GM12865 (cell line): ENCODE measurements around the gene KDM3B.
A peak's percentile ranks its signal among the peaks of the same experiment; 100 is the strongest.

Experiments
- DNase-seq: peaks from one replicate; pipeline ENCODE4 v3.0.0; 2010; ENCODE audit warnings: low read depth
- H3K4me3 ChIP-seq: 2 replicates; pipeline ENCODE4 v1.5.1; 2011; ENCODE audit warnings: mild to moderate bottlenecking, low read depth, low read length, control low read depth
- TF ChIP-seq, protein P1 (sequence below): IDR thresholded peaks from 2 replicates; pipeline ENCODE4 v1.5.1; 2011; ENCODE audit warnings: low read length, control low read depth, low read depth, inconsistent platforms; ENCODE audit not compliant: insufficient read depth; ENCODE audit errors: missing control alignments

KDM3B gene

DNA sequence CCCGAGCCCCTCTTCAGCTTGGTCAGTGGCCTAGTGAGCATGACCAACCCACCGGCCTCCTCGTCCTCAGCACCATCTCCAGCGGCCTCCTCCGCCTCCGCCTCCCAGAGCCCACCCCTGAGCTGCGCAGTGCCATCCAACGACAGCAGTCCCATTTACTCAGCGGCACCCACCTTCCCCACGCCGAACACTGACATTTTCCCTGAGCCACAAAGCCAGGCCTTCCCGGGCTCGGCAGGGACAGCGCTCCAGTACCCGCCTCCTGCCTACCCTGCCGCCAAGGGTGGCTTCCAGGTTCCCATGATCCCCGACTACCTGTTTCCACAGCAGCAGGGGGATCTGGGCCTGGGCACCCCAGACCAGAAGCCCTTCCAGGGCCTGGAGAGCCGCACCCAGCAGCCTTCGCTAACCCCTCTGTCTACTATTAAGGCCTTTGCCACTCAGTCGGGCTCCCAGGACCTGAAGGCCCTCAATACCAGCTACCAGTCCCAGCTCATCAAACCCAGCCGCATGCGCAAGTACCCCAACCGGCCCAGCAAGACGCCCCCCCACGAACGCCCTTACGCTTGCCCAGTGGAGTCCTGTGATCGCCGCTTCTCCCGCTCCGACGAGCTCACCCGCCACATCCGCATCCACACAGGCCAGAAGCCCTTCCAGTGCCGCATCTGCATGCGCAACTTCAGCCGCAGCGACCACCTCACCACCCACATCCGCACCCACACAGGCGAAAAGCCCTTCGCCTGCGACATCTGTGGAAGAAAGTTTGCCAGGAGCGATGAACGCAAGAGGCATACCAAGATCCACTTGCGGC lies 114.6 kb downstream of the KDM3B start:
- TF ChIP-seq, protein P1, sequence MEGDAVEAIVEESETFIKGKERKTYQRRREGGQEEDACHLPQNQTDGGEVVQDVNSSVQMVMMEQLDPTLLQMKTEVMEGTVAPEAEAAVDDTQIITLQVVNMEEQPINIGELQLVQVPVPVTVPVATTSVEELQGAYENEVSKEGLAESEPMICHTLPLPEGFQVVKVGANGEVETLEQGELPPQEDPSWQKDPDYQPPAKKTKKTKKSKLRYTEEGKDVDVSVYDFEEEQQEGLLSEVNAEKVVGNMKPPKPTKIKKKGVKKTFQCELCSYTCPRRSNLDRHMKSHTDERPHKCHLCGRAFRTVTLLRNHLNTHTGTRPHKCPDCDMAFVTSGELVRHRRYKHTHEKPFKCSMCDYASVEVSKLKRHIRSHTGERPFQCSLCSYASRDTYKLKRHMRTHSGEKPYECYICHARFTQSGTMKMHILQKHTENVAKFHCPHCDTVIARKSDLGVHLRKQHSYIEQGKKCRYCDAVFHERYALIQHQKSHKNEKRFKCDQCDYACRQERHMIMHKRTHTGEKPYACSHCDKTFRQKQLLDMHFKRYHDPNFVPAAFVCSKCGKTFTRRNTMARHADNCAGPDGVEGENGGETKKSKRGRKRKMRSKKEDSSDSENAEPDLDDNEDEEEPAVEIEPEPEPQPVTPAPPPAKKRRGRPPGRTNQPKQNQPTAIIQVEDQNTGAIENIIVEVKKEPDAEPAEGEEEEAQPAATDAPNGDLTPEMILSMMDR: no peak
- no peak overlapping the region for H3K4me3 ChIP-seq
- peak; percentile 9 for DNase-seq

DNA sequence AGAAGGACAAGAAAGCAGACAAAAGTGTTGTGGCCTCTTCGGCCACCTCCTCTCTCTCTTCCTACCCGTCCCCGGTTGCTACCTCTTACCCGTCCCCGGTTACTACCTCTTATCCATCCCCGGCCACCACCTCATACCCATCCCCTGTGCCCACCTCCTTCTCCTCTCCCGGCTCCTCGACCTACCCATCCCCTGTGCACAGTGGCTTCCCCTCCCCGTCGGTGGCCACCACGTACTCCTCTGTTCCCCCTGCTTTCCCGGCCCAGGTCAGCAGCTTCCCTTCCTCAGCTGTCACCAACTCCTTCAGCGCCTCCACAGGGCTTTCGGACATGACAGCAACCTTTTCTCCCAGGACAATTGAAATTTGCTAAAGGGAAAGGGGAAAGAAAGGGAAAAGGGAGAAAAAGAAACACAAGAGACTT lies 115.2 kb downstream of the KDM3B start:
- DNase-seq: no peak
- TF ChIP-seq, protein P1: no peak
- no peak overlapping the region for H3K4me3 ChIP-seq

DNA sequence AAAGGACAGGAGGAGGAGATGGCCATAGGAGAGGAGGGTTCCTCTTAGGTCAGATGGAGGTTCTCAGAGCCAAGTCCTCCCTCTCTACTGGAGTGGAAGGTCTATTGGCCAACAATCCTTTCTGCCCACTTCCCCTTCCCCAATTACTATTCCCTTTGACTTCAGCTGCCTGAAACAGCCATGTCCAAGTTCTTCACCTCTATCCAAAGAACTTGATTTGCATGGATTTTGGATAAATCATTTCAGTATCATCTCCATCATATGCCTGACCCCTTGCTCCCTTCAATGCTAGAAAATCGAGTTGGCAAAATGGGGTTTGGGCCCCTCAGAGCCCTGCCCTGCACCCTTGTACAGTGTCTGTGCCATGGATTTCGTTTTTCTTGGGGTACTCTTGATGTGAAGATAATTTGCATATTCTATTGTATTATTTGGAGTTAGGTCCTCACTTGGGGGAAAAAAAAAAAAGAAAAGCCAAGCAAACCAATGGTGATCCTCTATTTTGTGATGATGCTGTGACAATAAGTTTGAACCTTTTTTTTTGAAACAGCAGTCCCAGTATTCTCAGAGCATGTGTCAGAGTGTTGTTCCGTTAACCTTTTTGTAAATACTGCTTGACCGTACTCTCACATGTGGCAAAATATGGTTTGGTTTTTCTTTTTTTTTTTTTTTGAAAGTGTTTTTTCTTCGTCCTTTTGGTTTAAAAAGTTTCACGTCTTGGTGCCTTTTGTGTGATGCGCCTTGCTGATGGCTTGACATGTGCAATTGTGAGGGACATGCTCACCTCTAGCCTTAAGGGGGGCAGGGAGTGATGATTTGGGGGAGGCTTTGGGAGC lies 115.9 kb downstream of the KDM3B start:
- DNase-seq: no peak

DNA sequence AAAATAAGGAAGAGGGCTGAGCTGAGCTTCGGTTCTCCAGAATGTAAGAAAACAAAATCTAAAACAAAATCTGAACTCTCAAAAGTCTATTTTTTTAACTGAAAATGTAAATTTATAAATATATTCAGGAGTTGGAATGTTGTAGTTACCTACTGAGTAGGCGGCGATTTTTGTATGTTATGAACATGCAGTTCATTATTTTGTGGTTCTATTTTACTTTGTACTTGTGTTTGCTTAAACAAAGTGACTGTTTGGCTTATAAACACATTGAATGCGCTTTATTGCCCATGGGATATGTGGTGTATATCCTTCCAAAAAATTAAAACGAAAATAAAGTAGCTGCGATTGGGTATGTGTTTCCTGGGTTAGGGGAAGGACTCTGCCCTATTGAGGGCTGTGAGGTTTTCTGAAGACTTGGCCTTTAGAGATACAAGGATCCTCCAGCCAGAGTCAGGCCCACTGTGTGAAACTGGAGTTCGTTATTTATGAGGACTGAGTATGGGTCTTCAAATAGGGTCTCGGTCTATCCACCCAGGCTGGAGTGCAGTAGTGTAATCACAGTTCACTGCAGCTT lies 116.6 kb downstream of the KDM3B start:
- DNase-seq: no peak
- TF ChIP-seq, protein P1: no peak
- no peak overlapping the region for H3K4me3 ChIP-seq

More for the DNA sequence above, 115.9 kb downstream of the KDM3B start:
- no peak overlapping the region for H3K4me3 ChIP-seq
- TF ChIP-seq, protein P1: no peak

DNA sequence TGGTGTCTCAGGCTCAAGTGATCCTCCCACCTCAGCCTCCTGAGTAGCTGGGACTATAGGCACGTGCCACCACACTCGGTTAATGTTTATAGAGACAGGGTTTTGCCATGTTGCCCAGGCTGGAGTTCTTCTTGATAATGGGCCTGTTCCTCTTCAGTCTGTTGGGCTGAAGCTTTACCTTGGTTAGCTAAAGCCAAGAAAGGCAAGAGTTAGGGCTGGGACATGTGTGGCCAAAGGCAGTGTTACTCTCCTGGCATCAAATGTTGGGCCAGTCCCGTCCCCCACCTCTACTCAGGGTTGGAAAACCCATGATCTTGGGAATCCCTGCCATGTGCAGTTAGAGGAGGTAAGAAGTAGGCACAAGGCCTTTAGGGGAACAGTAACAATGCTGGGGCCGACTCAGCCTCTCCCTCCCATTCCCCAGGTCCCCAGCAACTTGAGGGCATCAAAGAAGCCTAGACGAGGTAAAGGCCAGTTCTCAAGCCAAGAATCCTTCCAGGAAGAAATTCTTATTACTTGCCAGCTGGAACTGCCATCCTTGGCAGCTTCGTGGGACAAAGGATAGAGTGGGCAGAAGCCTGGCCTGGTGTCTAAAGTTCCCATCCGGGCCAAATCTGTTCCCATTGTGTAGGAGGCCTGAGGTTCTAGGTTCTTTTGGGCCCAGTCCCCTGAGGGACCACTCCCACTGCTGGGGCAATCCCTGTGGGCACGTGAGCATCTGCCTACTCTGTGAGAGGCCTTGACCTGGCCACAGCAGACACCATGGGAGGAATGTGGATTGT lies 117.2 kb downstream of the KDM3B start:
- H3K4me3 ChIP-seq: no peak overlapping the region
- TF ChIP-seq, protein P1: no peak
- no peak for DNase-seq

DNA sequence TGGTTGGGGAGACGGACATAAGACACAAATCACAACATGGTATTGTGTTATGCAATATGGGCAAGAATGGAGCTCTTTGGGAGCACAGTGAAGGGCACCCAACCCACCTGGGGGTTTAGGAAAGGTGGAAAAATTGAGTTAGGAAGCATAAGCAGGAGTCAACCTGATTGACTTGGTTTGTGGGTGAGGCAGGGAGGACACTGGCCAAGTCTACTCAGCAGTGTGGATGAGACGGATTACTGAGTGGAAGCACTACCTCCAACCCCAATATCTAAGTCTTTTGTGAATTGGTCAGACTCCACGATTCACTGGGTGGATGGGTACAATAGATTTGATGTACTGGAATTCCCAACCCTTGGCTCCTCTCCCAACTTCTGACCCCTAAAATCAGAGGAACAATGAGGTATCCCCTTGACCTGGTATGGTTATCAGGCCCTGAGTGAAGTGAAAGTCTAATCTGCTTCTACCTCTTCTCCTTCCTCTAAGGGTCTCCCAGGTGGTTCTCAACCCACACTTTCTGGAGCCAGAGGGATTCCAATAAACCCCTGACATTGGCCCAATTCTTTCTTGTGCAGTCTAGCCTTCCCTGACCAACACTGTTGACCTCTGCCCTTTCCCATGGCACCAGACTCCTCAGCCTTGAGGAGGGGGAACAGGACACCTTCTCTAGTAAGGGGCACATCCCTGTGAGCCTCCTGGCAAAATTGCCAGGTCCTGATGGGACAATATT lies 118.0 kb downstream of the KDM3B start:
- H3K4me3 ChIP-seq: no peak overlapping the region
- TF ChIP-seq, protein P1: no peak
- no peak for DNase-seq
